Femur (tissue), 1 donor: ENCODE results near the gene AR.

Experiments
- DNase-seq: peaks from one replicate; pipeline ENCODE4 v3.0.0-alpha.2; 2017

Gene AR

GRCh38 chrX:67731061-67731460 is 187.2 kb downstream of the AR start:
- no peak for DNase-seq

- DNase-seq: no peak
These were observed 189.0 kb downstream of the AR start for GRCh38 chrX:67732864-67733263.

- no peak for DNase-seq
These were observed 190.4 kb downstream of the AR start for GRCh38 chrX:67734111-67734753.

GRCh38 chrX:67749536-67749935 is 205.7 kb downstream of the AR start:
- no peak for DNase-seq

GRCh38 chrX:67750694-67751093 is 206.9 kb downstream of the AR start:
- no peak for DNase-seq

GRCh38 chrX:67759018-67759417 is 215.2 kb downstream of the AR start:
- no peak for DNase-seq

GRCh38 chrX:67777148-67777547 is 233.3 kb downstream of the AR start:
- DNase-seq: no peak

GRCh38 chrX:67779099-67779498 is 235.3 kb downstream of the AR start:
- no peak for DNase-seq
